OCI-LY1 (cell line): Measurements from ENCODE around the gene APOA4.

ENCODE experiments used
- CTCF ChIP-seq: fragments of 200-600 bp; sonication (generic), shearing (Covaris generic); IDR thresholded peaks from 2 replicates; pipeline ENCODE4 v1.5.1; 2017; ENCODE audit warnings: mild to moderate bottlenecking, antibody characterized with exemption, low read length, moderate library complexity, mixed read lengths
- EZH2 ChIP-seq: fragments of 200-600 bp; sonication (generic), shearing (Covaris generic); IDR thresholded peaks from 2 replicates; pipeline ENCODE4 v1.8.0; 2017; ENCODE audit warnings: borderline replicate concordance, mixed run types, mild to moderate bottlenecking, antibody characterized with exemption, low read length, moderate library complexity, mixed read lengths

DNA sequence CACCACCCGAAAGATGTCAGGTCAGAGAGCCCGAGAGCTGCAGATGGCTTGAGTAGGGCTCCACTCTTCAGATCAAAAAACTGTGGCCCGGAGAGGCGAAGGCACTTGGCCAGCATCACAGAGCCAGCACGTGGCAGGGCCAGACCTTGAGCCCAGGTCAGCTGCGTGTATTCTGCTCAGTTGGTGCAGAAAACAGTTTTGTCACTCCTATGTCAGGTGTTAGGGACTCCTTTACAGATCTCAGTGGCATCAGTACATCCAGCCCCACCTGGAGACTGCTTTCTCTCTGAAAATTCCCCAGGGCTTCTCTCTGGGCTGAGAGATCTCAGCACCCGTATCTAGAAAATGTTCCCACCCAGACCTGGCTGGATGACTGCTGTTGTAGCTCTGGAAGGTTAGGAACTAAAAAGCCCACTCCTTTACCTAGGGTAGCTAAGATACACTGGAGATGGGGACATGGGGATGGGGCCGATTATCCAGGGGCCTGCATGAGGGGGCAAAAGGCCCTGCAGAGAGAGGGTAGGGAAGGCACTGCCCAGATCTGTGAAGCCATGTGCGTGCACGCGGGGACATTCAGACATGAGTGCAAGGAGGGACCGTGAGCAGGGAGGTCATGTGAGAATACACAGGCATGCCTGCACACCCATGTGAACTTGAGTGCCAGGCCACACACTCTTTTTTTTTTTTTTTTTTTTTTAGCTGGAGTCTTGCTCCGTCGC lies 10.9 kb upstream of the APOA4 start:
- TF ChIP-seq EZH2: no peak
- no peak for TF ChIP-seq CTCF
